GM12878 (cell line): ENCODE data around the gene ATP8B1.

ENCODE experiments used
- PRDM15 ChIP-seq: fragments of 450-650 bp; formaldehyde crosslinking; IDR thresholded peaks from 2 replicates; pipeline ENCODE4 v1.4.0; 2020; ENCODE audit warnings: mild to moderate bottlenecking, moderate library complexity
- SMAD1 ChIP-seq: fragments of 450-650 bp; IDR thresholded peaks from 2 replicates; pipeline ENCODE4 v1.6.1; 2018; ENCODE audit warnings: mild to moderate bottlenecking, low read depth; ENCODE audit not compliant: partially characterized antibody
- SP1 ChIP-seq: IDR thresholded peaks from one replicate; pipeline ENCODE4 v1.6.1; 2011; ENCODE audit warnings: low read depth, low read length
- TCF12 ChIP-seq: IDR thresholded peaks from 2 replicates; pipeline ENCODE4 v1.6.1; 2011; ENCODE audit warnings: low read depth, mild to moderate bottlenecking, low read length
- USF1 ChIP-seq: IDR thresholded peaks from 2 replicates; pipeline ENCODE4 v1.6.1; 2011; ENCODE audit warnings: borderline replicate concordance, low read depth, mild to moderate bottlenecking, moderate library complexity, mixed read lengths, low read length; ENCODE audit not compliant: insufficient read depth; ENCODE audit errors: extremely low read length
- TF ChIP-seq, protein P1 (sequence below), 3 experiments: IDR thresholded peaks in 2 of 3; conservative IDR thresholded peaks in 1 of 3; 2 replicates each; pipeline ENCODE4 v1.5.1; 2011; ENCODE audit warnings: low read depth in 3 of 3, low read length in 3 of 3, mild to moderate bottlenecking in 3 of 3, control low read depth in 2 of 3, moderate library complexity in 2 of 3, inconsistent platforms in 1 of 3, mixed read lengths in 1 of 3; ENCODE audit not compliant: control insufficient read depth in 2 of 3, insufficient read depth in 1 of 3; ENCODE audit errors: extremely low read depth in 1 of 3
- TF ChIP-seq, protein P2 (sequence below): fragments of 450-650 bp; IDR thresholded peaks from 2 replicates; pipeline ENCODE4 v1.6.1; 2016; ENCODE audit warnings: mild to moderate bottlenecking

GRCh38 chr18:57629422-57629821, 173.7 kb downstream of the ATP8B1 start:
- TF ChIP-seq SMAD1 (no peak), USF1 (no peak), SP1 (no peak), PRDM15 (CRISPR knock-in tag) (no peak), TCF12 (no peak)
- TF ChIP-seq, protein P1, sequence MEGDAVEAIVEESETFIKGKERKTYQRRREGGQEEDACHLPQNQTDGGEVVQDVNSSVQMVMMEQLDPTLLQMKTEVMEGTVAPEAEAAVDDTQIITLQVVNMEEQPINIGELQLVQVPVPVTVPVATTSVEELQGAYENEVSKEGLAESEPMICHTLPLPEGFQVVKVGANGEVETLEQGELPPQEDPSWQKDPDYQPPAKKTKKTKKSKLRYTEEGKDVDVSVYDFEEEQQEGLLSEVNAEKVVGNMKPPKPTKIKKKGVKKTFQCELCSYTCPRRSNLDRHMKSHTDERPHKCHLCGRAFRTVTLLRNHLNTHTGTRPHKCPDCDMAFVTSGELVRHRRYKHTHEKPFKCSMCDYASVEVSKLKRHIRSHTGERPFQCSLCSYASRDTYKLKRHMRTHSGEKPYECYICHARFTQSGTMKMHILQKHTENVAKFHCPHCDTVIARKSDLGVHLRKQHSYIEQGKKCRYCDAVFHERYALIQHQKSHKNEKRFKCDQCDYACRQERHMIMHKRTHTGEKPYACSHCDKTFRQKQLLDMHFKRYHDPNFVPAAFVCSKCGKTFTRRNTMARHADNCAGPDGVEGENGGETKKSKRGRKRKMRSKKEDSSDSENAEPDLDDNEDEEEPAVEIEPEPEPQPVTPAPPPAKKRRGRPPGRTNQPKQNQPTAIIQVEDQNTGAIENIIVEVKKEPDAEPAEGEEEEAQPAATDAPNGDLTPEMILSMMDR (IDR thresholded peaks at IDR 0.05 in 2 of 3, conservative IDR thresholded peaks at IDR 0.05 in 1 of 3; ENCODE audit: control insufficient read depth in 2 of 3, extremely low read depth in 1 of 3, insufficient read depth in 1 of 3, low read depth in 3 of 3, low read length in 3 of 3), result no peak
- TF ChIP-seq, protein P2, sequence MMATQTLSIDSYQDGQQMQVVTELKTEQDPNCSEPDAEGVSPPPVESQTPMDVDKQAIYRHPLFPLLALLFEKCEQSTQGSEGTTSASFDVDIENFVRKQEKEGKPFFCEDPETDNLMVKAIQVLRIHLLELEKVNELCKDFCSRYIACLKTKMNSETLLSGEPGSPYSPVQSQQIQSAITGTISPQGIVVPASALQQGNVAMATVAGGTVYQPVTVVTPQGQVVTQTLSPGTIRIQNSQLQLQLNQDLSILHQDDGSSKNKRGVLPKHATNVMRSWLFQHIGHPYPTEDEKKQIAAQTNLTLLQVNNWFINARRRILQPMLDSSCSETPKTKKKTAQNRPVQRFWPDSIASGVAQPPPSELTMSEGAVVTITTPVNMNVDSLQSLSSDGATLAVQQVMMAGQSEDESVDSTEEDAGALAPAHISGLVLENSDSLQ, result no peak
